ENCODE data around the gene PANK4.

The PANK4 gene

GRCh38 chr1:2517966-2518365 lies 8.4 kb downstream of the PANK4 start:
- Histone ChIP-seq H4K20me1 (ENCODE audit: control insufficient read depth, insufficient read depth, low read depth, low read length) (0 out of 2 replicates have a peak, but pooled peaks cover 4% of the 10 kb centered on the region), H3K27ac (ENCODE audit: low read depth, low read length) (no peak overlapping the region), H3K79me2 (ENCODE audit: control insufficient read depth, low read length) (peaks cover 18% of the 10 kb centered on the region), H3K4me3 (ENCODE audit: low read length) (no peak overlapping the region), H3F3A (ENCODE audit: control insufficient read depth, insufficient read depth) (no peaks in the 10 kb centered on the region), H3K4me1 (ENCODE audit: control insufficient read depth, low read length) (no peaks in the 10 kb centered on the region), H3K4me2 (ENCODE audit: low read length) (no peak overlapping the region), H3K9me3 (ENCODE audit: control insufficient read depth, insufficient read depth, low read length) (no peaks in the 10 kb centered on the region), H3K9me2 (replicated peaks; ENCODE audit: control insufficient read depth, low read length) (no peaks in the 10 kb centered on the region), H3K27me3 (ENCODE audit: control insufficient read depth, low read length) (no peaks in the 10 kb centered on the region), H3K36me3 (ENCODE audit: control insufficient read depth, low read length) (peaks cover 81% of the 10 kb centered on the region)
- TF ChIP-seq, protein P1, sequence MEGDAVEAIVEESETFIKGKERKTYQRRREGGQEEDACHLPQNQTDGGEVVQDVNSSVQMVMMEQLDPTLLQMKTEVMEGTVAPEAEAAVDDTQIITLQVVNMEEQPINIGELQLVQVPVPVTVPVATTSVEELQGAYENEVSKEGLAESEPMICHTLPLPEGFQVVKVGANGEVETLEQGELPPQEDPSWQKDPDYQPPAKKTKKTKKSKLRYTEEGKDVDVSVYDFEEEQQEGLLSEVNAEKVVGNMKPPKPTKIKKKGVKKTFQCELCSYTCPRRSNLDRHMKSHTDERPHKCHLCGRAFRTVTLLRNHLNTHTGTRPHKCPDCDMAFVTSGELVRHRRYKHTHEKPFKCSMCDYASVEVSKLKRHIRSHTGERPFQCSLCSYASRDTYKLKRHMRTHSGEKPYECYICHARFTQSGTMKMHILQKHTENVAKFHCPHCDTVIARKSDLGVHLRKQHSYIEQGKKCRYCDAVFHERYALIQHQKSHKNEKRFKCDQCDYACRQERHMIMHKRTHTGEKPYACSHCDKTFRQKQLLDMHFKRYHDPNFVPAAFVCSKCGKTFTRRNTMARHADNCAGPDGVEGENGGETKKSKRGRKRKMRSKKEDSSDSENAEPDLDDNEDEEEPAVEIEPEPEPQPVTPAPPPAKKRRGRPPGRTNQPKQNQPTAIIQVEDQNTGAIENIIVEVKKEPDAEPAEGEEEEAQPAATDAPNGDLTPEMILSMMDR (IDR thresholded peaks at IDR 0.05; ENCODE audit: low read depth, low read length, poor library complexity, severe bottlenecking): no peak
- TF ChIP-seq EZH2phosphoT487 (IDR thresholded peaks at IDR 0.05; ENCODE audit: borderline replicate concordance, low read length): no peak

DNA sequence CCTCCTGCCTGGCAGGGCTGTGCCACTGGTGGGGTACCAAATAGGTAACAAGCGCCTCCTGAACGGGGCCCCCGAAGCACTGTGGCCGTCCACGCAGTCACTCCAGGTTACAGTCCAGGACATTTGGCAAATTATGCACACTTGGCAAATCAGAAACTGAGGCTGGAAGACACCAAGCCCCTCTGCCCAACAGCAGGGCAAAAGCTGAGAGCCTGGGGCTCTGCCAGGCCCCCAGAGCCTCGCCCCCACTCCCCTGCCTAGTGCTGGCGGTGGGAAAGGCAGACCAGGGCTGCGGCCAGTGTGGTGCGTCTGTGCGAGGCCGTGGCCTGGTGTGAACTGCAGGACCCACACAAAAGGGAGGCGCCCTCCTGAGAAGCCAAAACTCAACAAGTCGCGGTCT lies 9.4 kb downstream of the PANK4 start:
- Histone ChIP-seq H3K4me1 (ENCODE audit: control insufficient read depth, low read length) (no peaks in the 10 kb centered on the region), H3K79me2 (ENCODE audit: control insufficient read depth, low read length) (peaks cover 7% of the 10 kb centered on the region), H3K36me3 (ENCODE audit: control insufficient read depth, low read length) (peaks cover 78% of the 10 kb centered on the region), H4K20me1 (ENCODE audit: control insufficient read depth, insufficient read depth, low read depth, low read length) (no peaks in the 10 kb centered on the region), H3F3A (ENCODE audit: control insufficient read depth, insufficient read depth) (no peaks in the 10 kb centered on the region), H3K4me2 (ENCODE audit: low read length) (no peak overlapping the region), H3K4me3 (ENCODE audit: low read length) (no peak overlapping the region), H3K27me3 (ENCODE audit: control insufficient read depth, low read length) (no peaks in the 10 kb centered on the region), H3K9me3 (ENCODE audit: control insufficient read depth, insufficient read depth, low read length) (no peaks in the 10 kb centered on the region), H3K27ac (ENCODE audit: low read depth, low read length) (no peak overlapping the region), H3K9me2 (replicated peaks; ENCODE audit: control insufficient read depth, low read length) (no peaks in the 10 kb centered on the region)
- TF ChIP-seq EZH2phosphoT487 (IDR thresholded peaks at IDR 0.05; ENCODE audit: borderline replicate concordance, low read length): no peak
- TF ChIP-seq, protein P1 (IDR thresholded peaks at IDR 0.05; ENCODE audit: low read depth, low read length, poor library complexity, severe bottlenecking): no peak

- TF ChIP-seq EZH2phosphoT487 (IDR thresholded peaks at IDR 0.05; ENCODE audit: borderline replicate concordance, low read length): no peak
- TF ChIP-seq, protein P1 (IDR thresholded peaks at IDR 0.05; ENCODE audit: low read depth, low read length, poor library complexity, severe bottlenecking): no peak
- Histone ChIP-seq H4K20me1 (ENCODE audit: control insufficient read depth, insufficient read depth, low read depth, low read length) (no peaks in the 10 kb centered on the region), H3K36me3 (ENCODE audit: control insufficient read depth, low read length) (peaks cover 78% of the 10 kb centered on the region)
Measured at GRCh38 chr1:2516124-2516523, 10.3 kb downstream of the PANK4 start.

DNA sequence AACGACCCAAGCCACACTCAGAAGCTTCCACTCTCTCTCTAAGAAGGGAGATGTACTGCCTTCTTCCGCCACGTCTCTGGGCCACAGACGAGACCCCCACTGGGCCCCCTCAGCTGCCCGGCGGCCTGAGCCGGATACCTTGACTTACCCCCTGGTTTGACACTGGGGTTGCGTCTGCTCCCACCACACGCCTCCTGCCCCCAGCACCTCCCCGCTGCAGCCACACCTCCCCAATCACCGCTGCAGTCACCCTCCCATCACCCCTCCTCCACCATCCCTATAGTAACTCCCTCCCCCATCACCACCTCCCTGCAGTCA lies 10.7 kb downstream of the PANK4 start:
- H3K4me2 ChIP-seq (ENCODE audit: low read length): no peak overlapping the region
- no peaks in the 10 kb centered on the region for H3F3A ChIP-seq (ENCODE audit: control insufficient read depth, insufficient read depth)
- no peaks in the 10 kb centered on the region for H4K20me1 ChIP-seq (ENCODE audit: control insufficient read depth, insufficient read depth, low read depth, low read length)
- no peaks in the 10 kb centered on the region for H3K27me3 ChIP-seq (ENCODE audit: control insufficient read depth, low read length)
- no peaks in the 10 kb centered on the region for H3K79me2 ChIP-seq (ENCODE audit: control insufficient read depth, low read length)
- no peak for TF ChIP-seq EZH2phosphoT487 (IDR thresholded peaks at IDR 0.05; ENCODE audit: borderline replicate concordance, low read length)
- TF ChIP-seq, protein P1 (IDR thresholded peaks at IDR 0.05; ENCODE audit: low read depth, low read length, poor library complexity, severe bottlenecking): no peak
- H3K9me3 ChIP-seq (ENCODE audit: control insufficient read depth, insufficient read depth, low read length): no peaks in the 10 kb centered on the region
- H3K4me1 ChIP-seq (ENCODE audit: control insufficient read depth, low read length): no peaks in the 10 kb centered on the region
- H3K9me2 ChIP-seq (replicated peaks; ENCODE audit: control insufficient read depth, low read length): no peaks in the 10 kb centered on the region
- peaks cover 77% of the 10 kb centered on the region for H3K36me3 ChIP-seq (ENCODE audit: control insufficient read depth, low read length)
- no peak overlapping the region for H3K4me3 ChIP-seq (ENCODE audit: low read length)
- no peak overlapping the region for H3K27ac ChIP-seq (ENCODE audit: low read depth, low read length)

More at GRCh38 chr1:2516124-2516523, 10.3 kb downstream of the PANK4 start:
- Histone ChIP-seq H3F3A (ENCODE audit: control insufficient read depth, insufficient read depth) (no peaks in the 10 kb centered on the region), H3K4me2 (ENCODE audit: low read length) (no peak overlapping the region), H3K9me2 (replicated peaks; ENCODE audit: control insufficient read depth, low read length) (no peaks in the 10 kb centered on the region), H3K4me3 (ENCODE audit: low read length) (no peak overlapping the region), H3K4me1 (ENCODE audit: control insufficient read depth, low read length) (no peaks in the 10 kb centered on the region), H3K79me2 (ENCODE audit: control insufficient read depth, low read length) (no peaks in the 10 kb centered on the region; the same call in 1 of the 2 replicates), H3K27ac (ENCODE audit: low read depth, low read length) (no peak overlapping the region), H3K9me3 (ENCODE audit: control insufficient read depth, insufficient read depth, low read length) (no peaks in the 10 kb centered on the region), H3K27me3 (ENCODE audit: control insufficient read depth, low read length) (no peaks in the 10 kb centered on the region)

All from DOHH2 (cell line).